ENCODE measurements around the gene PIM3.

Gene PIM3

DNA sequence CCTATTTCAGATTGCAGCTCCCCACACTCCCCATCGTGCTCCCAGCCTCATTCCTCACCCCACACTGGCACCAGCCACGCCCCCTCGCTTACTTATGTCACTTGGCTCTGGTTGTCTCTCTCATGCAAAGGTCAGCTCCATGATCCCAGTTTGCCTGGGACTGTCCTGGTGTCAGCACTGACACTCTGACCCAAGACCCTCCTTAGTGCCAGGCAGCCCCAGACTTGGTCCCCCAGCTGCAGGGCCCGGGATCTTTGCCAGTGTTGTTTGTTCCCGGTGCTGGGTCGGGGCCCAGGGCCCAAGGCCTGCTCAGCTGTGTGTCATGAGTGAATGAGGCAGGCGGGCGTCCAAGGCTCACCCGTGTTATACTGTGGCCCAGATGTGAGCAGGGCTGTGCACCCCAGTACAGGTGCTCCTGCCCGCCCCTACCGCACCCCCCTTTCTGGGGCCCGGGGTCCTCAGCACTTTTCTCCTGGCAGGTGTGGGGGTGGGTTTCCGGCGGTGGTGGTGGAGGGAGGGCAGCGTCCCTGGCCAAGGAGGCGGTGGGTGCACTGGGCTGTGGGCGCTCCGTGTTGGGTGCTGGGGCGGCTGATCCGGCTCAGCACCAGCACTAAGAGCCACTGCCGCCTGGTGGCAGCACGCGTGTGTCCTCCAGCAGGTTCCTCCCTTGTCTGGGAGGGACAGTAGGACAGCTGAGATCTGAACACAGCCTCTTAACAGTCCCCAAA lies 32.5 kb downstream of the PIM3 start:
- DNase-seq, result no peak

DNA sequence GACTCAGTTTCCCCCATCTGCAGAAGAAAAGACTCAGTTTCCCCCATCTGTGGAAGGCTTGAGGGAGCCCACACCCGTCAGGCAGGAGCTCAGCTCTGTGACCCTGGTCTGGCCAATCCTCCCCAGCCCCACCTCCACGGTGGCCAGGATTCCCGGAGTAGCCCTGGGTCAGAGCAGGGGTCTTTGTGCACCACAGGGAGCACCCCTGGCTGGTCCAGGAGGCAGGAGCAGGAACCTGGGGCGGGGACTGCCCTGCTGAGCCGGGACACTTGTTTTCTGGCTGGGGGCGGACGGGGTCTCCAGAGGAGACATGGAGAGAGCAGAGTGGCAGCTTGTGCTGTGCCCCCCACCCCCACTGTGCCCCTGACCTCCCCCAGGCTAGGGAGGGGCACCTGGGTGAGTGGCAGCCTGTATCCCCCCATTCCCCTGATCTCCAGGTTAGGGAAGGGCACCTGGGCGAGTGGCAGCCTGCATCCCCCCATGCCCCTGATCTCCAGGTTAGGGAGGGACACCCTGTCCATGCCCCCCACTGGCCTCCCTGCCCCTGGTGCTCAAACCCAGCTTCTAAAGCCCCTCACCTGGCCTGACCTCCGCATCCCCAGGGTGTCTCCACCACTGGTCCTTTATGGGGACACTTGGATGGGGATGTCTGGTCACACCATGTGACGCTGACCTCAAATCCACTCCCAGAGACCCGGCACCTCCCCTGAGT lies 33.2 kb downstream of the PIM3 start:
- DNase-seq, result no peak

DNA sequence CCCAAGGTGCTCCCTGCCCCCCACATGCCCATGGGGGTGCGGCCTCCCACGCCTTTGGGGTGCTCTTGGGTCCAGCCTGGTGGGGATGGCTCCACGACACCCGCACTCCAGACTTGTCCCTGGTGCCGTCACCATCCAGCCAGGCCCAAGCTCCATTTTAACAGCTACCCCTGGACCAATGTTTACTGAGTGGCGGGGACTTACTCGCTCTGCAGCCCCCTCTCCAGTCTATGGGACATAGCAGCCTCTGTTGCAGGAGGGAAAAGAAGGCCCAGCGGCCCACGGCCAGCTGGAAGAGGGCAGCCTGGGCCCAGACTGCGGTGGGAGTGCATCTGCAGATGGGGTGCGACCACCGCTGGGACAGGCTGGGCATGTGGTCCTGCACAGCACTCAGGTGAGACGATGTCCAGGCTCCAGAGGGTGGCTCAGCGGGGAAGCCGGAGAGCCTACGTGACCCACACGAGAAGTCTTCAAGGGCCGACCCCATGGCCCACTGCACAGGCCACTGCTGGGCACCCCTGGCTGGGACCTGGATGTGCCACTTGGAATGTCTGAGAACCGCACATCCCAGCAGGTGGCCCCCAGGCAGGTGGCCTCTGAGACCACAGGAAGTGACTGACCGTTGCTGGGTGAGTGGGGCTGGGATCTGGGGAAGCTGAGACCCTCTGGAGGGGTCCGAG lies 33.9 kb downstream of the PIM3 start:
- DNase-seq, result no peak

DNA sequence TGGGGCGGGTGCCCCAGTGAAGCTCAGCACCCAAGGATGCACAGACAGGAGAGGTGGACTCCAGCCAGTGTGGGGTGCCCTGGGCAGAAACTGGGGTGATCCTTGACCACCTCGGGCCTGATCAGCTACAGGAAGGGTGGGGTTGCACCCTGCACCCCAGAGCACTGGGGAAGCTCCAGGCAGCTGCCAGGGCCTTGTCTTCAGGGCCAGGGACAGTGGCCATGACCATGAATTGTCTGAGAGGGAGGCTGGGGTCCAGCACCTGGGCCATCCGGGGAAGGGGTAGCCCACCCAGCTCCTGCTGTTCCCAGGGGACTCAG lies 34.4 kb downstream of the PIM3 start:
- no peak for DNase-seq

DNA sequence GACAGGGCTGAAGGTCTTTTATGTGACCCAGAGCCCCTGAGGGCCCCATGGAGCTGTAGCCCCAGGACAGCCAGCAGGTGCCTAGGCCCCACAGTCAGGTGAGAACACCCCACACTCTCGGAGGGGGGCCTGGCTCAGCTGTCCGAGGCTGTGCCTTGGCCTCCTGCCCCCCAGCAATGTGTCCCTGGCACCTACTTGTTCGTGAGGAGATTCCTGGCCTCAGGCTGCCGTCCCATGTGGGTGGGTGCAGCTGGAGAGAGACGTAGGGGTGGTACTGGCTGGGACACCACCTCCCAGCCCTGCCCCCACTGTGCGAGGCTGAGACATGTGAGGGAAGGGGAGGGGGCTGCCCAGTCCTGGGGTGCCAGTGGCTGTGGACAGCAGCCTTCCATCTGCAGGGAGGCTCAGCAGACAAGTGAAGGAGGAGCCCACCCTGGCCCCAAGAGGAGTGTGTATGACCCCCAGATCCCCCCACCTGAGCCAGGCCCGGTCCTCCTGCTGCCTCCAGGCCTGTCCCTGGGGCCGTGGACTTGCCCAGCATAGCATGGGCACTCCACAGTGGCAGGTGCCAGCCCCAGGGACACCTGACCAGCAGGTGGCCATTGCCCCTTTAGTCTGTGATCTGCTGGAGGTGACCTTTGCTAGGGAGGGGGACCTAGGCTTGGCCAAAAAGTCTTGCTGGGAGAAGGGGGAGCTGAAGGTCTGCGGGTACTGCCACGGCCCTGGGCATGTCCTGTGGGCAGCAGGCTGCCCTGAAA lies 35.0 kb downstream of the PIM3 start:
- DNase-seq, result no peak

DNA sequence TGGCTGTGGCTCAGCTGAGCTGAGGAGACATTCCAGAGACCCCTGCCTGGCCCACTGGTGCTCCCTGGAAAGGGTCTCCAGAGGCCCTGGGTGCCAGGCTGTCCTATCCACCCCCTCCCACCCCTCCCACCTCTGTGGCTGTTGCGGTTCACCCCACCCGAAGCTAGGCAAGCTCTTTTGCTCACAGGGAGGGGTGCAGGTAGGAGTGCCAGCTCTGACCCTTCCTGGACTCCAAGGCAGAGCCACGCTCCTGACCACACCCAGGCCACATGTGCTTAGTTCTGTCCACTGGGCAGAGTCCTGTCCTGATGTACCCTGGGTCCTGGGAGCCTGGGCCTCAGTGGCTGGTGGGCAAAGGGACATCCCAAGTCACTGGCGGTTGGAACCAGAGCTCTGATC lies 35.5 kb downstream of the PIM3 start:
- DNase-seq, result no peak

DNA sequence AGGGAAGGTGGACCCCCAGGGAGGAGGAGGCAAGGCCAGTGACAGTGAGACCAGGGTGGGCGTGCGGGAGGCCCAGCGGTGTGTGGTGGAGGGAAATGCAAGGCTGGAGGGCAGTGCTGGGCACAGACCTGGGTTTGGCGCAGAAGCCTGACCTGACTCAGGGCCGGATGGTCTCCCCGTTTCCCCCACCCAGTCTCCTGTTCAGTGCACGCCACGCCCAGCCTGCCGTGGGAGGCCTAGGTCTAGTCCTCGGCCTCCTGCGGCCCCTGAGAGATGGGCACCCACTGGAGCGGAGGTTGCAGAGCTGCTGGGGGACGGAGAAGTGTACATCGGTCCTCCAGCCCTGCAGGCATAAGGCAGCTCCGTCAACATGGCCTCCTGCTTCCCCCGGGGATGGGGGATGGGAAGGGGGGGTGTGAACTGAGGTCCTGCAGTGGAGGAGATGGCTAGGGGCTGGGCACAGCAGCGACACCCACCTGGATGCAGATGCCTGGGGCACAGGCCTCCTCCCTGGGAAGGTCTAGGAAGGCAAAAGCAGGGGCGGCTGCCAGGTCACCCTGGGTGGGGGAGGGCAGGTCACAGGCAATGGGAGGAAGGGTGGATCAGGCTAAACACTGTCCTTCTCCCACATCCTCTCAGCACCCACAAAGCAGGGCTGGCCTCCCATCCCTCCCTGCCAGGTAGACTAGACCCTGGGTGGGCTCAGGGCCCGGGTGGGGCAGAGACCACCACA lies 36.1 kb downstream of the PIM3 start:
- no peak for DNase-seq

DNA sequence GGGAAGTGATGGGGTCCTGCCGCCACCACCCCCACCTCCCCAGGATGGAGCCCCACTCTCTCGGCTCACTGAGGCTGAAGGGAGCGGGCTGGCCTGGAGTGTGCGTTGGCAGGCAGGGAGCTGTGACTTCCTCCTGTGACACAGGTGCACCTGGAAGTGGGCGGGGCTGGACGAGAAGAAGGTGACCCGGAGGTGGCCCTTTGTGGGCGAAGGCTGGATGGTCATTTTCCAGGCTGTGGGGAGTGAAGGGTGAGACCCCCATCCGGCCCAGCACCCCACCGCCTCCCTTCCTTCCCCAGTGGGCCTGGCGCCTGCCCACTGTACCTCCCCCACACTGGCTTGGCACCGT lies 36.7 kb downstream of the PIM3 start:
- DNase-seq, result peak; percentile 8

DNA sequence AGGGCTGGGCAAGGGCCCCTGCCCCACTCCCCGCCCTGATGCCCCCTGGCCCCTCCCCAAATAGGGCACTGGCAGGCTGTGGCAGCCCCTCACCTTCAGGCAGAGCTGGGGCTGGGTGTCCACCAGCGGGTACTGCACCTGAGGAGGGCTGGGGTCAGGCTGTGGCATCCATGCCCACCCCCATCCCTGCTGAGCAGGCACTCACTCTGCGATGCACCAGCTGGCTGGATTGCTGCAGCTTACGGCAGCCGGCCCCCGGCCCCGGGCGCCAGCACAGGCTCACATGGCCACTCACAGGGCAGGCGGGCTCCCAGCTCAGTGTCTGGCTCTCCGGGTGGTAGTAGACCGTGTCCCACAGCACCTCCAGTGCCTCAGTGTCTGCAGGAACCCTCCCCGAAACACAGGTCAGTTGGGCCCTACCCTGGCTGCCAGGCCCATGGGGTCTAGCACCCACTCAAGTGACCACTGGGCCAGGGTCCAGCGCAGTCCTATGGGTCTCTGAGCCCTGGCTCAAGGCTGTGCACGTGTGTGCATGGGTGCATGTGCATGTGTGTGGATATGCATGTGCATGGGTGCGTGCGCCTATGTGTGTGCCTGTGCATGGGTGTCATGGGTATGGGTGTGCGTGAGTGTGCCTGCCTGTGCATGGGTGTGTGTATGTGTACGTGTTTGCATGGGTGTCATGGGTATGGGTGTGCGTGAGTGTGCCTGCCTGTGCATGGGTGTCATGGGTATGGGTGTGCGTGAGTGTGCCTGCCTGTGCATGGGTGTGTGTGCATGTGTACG lies 37.6 kb downstream of the PIM3 start:
- no peak for DNase-seq

DNA sequence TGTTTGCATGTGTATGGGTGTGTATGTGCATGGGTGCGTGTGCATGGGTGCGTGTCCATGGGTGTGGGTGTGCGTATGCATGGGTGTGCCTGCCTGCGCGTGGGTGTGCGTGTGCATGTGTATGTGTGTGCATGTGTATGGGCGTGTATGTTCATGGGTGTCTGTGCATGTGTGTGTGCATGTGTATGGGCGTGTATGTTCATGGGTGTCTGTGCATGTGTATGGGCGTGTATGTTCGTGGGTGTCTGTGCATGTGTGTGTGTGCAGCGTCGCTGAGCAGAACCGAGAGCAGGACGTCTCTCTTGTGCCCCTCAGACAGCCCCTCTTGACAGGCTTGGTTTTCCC lies 38.1 kb downstream of the PIM3 start:
- no peak for DNase-seq

DNA sequence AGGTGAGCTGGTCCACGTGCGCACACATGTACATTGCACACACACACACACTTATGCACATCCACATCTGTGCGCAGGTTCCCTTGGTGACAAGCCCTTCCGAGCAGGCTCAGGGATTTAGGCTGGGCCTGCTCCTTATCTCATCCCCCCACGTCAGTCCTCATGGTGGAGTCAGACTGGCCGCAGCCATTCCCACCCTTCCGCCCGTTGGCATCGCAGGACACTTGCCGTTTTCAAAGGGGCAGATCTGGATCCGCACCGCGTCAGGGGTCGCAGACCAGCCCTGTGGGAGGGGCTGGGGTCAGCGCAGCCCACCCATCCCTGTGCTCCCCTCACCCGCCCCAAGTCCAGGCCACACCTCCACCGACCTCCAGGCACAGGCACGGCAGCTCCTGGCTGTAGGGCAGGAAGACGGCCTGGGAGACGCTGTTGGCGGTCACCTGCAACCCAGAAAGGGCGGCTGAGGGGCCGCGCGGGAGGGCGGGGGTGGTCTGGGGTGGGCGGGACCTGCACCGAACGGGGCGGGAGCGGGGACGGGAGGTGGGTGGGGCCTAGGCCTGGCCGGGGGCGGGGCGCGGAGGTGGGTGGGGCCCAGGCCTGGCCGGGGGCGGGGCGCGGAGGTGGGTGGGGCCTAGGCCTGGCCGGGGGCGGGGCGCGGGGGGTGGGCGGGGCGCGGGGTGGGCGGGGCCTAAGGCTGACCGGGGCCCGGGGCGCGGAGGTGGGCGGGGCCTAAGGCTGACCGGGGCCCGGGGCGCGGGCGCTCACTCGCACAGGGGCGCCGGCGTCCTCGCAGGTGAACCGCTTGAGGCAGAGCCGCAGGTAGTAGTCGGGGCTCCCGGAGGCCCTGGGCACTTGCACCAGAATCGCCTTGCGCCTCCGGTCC lies 38.7 kb downstream of the PIM3 start:
- no peak for DNase-seq

DNA sequence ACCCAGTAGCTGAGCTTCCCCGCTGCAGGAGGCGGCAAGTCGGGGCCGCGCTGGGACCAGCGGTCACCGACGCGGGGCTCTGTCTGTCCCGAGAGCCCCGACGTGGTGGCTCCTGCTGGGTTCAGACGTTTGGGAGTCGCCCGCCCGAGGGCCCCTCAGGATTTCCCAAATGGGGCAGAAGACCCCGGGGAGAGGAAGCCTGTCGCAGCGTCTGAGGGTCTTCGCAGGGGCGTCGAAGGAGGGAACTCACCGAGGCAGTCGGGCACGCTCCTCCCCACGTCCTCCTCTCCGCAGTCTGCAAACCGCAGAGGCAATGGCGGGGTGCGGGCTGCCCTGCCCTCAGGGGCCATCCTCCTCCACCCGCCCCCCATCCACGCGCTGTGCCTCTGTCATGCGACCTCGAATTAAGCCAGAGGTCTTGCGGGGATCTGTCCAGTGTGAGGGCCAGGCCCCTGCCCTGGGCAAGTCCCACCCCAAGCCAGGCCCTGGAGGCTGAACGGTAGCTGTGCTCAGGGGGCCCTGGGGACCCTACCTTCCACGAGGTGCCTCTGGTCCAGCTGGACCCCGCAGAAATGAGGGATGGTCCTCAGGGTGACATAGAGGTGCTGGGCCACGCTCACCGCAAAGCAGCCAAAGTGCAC lies 39.5 kb downstream of the PIM3 start:
- no peak for DNase-seq

DNA sequence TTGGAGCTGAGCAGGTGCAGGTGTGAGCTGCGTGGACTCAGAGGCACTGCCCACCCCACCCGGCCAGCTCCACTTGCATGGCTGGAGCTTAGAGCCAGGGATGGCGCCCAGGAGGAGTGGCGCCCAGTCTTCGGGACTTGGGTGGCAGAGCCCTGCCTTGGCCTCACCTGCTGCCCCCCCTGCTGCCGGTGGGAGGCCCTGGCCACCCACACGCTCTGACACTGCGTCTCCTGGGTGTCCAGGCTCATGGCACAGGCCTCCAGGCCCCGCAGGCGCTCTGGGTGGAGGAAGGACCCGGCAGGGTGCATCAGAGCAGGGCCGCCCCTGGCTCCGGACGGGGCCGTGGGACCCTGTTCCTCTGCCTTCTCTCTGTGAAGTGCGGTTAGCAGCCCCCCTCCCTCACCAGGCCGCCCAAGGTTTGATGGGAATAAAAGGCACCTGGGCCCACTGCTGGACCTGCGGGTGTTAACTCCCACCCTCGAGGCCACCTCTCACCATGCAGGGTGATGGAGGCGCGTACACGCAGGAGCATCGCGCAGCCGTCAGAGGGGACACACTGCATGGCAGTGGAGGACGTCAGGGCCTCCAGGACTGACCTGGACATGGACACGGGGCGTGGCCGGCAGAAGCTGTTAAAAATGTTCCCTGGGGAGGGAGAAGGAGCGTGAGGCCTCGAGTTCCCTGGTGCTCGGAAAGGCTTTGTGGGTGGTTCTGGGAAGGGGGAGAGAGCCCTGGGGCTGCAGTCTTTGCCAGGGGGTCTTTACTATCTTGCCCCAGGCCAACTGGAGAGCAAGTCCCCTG lies 40.2 kb downstream of the PIM3 start:
- DNase-seq, result no peak

DNA sequence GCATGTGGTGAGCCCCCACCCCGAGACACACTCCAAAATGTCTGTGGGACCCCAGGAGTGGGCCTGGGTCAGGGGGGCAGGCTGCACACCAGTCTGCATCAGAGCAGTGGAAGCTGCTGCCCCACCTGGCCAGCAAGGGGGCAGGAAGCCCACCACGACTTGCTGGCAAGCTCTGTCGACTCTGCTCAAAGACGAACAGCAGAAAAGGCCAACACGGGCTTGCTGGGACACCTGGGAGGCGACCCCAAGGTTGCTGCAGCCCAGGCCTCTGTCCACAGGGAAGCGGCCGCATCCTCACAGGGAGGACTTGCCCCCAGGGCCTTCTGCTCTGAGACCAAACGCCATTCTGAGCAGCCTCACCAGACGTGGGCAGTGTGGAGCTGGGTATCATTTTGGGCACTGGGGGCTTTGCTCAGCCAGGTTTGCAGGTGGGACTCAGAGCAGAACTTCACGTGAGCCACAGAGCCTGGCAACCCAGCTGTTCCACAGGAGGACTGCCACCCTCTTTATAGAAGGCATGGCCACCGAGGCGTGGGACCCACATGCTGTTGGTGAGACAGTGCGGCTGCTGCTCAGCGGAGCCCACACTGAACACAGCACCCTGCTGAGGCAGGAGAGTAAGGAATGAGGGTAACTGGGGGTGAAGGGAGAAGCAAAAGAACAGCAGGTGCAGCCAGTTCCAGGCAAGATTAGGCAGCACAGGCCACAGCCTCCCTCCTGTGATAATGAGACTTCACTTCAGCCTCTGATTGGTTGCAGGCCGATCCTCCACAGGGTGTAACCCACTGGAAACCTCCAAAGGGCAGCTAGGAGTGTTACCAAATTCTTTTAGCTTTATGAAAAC lies 41.0 kb downstream of the PIM3 start:
- no peak for DNase-seq

DNA sequence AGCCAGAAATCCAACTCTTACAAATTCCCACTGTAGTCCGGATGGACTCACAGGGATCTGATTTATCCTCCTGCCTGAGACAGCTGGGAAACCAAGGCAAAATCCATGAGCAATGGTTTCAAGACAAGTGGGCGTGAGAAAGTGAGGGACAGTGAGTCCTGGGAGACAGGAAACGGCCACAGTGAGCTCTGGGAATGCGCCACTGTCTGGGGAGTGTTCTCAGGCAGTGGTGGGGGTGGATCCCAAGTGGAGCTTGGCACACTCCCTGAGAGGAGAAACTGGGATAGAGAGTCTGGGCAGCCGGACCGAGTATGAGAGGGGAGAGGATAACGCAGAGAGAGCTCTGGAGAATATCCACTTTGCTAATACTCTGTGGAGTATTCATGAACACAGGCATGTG lies 42.2 kb downstream of the PIM3 start:
- no peak for DNase-seq

DNA sequence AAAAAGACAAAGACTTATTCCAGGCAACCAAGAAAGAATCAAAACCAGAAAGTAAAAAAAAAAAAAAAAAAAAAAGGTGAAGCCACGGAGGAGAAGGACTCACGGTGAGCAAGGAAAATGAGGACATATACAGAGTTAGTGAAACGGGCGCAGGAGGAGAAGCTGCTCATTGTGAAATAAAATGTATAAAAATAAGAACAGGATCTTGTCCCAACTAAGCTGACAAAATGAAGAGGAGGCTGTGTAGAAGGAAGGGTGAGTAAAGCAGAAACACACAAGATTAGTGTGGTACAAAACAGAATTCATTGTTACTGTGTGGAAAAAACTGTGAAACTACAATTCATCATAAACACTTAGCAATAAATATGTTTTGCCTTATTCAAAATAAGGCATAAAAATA lies 44.3 kb downstream of the PIM3 start:
- no peak for DNase-seq

DNA sequence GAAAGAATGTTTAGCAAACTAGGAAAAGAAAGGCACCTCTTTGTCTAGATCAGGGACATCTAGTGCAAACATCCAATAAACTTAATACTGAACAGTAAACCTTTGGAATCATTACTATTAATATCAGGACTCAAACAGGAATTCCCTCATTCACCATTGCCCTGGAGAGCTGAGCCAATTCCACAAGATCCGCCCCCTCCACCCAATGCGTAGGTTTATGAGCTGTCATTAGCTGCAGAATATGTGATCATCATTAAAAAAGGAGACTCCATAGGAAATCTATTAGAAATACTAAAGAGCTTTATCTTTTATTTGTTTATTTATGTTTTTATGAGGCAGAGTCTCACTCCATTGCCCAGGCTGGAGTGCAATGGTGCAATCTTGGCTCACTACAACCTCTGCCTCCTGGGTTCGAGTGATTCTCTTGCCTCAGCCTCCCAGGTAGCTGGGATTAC lies 46.5 kb downstream of the PIM3 start:
- no peak for DNase-seq

DNA sequence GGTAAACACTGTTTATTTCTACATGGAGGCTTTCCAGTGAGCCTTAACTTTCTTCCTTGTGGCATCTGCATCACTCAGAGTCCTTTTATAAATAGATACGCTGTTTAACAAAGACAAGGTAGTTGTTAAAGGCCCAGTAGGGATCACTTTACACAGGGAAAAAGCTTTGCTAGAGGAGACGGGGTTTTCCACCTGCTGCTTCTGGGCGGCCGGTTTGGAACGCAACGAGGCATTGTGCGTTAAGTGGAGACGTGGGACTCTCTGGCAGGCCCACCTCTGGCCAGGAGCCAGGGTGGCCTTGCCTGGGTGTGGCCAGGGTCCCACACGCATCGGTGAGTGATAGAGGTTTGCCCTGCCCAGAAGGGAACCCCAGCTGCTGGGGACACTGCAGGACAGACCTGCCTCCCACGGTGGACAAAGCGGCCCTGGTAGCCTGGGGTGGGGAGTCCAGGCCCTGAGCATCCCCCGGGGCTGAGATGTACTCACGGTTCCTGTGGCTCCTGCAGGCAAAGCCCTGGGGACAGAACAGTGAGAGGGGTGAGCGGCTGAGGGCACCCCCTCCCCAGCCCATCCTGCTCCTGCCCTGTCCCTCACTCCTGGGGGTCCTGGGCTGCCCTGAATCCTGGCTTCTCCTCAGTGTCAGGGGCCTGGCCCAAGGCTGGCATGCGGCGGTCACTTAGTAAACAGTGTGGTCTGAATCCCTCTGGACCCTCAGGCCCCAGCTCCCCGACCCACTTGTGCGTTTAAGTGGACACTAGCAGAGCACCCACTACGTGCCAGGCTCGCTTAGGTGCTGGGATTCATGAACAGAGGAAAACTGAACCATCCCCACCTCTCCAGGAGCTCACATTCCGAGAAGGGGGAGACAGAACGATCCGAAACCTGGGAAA lies 47.8 kb downstream of the PIM3 start:
- peak; percentile 79 for DNase-seq

All from NCI-H510A treated with DMSO at 0.1 percent for 48 hours (cell line).